ENCODE data around the gene ATL3.

GRCh38 chr11:63687845-63688244, 16.7 kb upstream of the ATL3 start:
- TF ChIP-seq CTCF (IDR thresholded peaks at IDR 0.05; ENCODE audit: low read depth, low read length, missing input control), result no peak
- TF ChIP-seq REST (IDR thresholded peaks at IDR 0.05), result no peak
- no peak for TF ChIP-seq ZBTB33 (IDR thresholded peaks at IDR 0.05)
- TF ChIP-seq GABPA (IDR thresholded peaks at IDR 0.05 in 1 of 2, conservative IDR thresholded peaks at IDR 0.05 in 1 of 2), result no peak
- TF ChIP-seq MAX (IDR thresholded peaks at IDR 0.05), result no peak
- no peak for TF ChIP-seq YY1 (IDR thresholded peaks at IDR 0.05)
- no peak for TF ChIP-seq JUND (IDR thresholded peaks at IDR 0.05)
- no peak for TF ChIP-seq RAD21 (IDR thresholded peaks at IDR 0.05)
- no peak for TF ChIP-seq SP1 (IDR thresholded peaks at IDR 0.05)
- TF ChIP-seq TAF1 (conservative IDR thresholded peaks at IDR 0.05), result no peak
- TF ChIP-seq FOXA1 (IDR thresholded peaks at IDR 0.05), result no peak
- TF ChIP-seq ATF3 (IDR thresholded peaks at IDR 0.05), result no peak
- TF ChIP-seq EGR1 (IDR thresholded peaks at IDR 0.05; ENCODE audit: low read depth in 2 of 2), result no peak

Measured in liver (tissue), 3 donors.